Measurements from ENCODE around the gene FTO.

The FTO gene

GRCh38 chr16:54006693-54007092, 302.7 kb downstream of the FTO start:
- DNase-seq (ENCODE audit: low read depth in 2 of 2), result no peak

GRCh38 chr16:54007504-54007903, 303.5 kb downstream of the FTO start:
- no peak for DNase-seq (ENCODE audit: low read depth in 2 of 2)

- DNase-seq (ENCODE audit: low read depth in 2 of 2), result no peak
These were observed 305.7 kb downstream of the FTO start for GRCh38 chr16:54009464-54010176.

GRCh38 chr16:54015147-54015546, 311.2 kb downstream of the FTO start:
- DNase-seq (ENCODE audit: low read depth in 2 of 2), result no peak

- DNase-seq (ENCODE audit: low read depth in 2 of 2), result no peak
These were observed 318.4 kb downstream of the FTO start for GRCh38 chr16:54022362-54022761.

GRCh38 chr16:54026456-54026855, 322.5 kb downstream of the FTO start:
- DNase-seq (ENCODE audit: low read depth in 2 of 2), result no peak

- DNase-seq (ENCODE audit: low read depth in 2 of 2), result no peak
These were observed 323.1 kb downstream of the FTO start for GRCh38 chr16:54027062-54027461.

- DNase-seq (ENCODE audit: low read depth in 2 of 2), result no peak
These were observed 323.6 kb downstream of the FTO start for GRCh38 chr16:54027558-54027957.

GRCh38 chr16:54027995-54028394, 324.0 kb downstream of the FTO start:
- no peak for DNase-seq (ENCODE audit: low read depth in 2 of 2)

GRCh38 chr16:54030451-54030850, 326.5 kb downstream of the FTO start:
- DNase-seq (ENCODE audit: low read depth in 2 of 2), result no peak

- DNase-seq (ENCODE audit: low read depth in 2 of 2), result no peak
These were observed 327.3 kb downstream of the FTO start for GRCh38 chr16:54031107-54031760.

GRCh38 chr16:54033747-54034146, 329.8 kb downstream of the FTO start:
- no peak for DNase-seq (ENCODE audit: low read depth in 2 of 2)

GRCh38 chr16:54034684-54035083, 330.7 kb downstream of the FTO start:
- DNase-seq (ENCODE audit: low read depth in 2 of 2), result no peak

- no peak for DNase-seq (ENCODE audit: low read depth in 2 of 2)
These were observed 336.5 kb downstream of the FTO start for GRCh38 chr16:54040480-54040879.

- no peak for DNase-seq (ENCODE audit: low read depth in 2 of 2)
These were observed 337.0 kb downstream of the FTO start for GRCh38 chr16:54040975-54041374.

- DNase-seq (ENCODE audit: low read depth in 2 of 2), result no peak
These were observed 344.9 kb downstream of the FTO start for GRCh38 chr16:54048586-54049495.

- DNase-seq (ENCODE audit: low read depth in 2 of 2), result no peak
These were observed 345.9 kb downstream of the FTO start for GRCh38 chr16:54049591-54050458.

GRCh38 chr16:54050459-54051210, 346.7 kb downstream of the FTO start:
- no peak for DNase-seq (ENCODE audit: low read depth in 2 of 2)

GRCh38 chr16:54051821-54052220, 347.9 kb downstream of the FTO start:
- no peak for DNase-seq (ENCODE audit: low read depth in 2 of 2)

- DNase-seq (ENCODE audit: low read depth in 2 of 2), result no peak
These were observed 348.3 kb downstream of the FTO start for GRCh38 chr16:54052271-54052670.
